NB4 (cell line): ENCODE data around the gene TMTC2.
A peak's percentile ranks its signal among the peaks of the same experiment; 100 is the strongest.

Experiments used
- DNase-seq: peaks from one replicate; pipeline ENCODE4 v3.0.0; 2010; ENCODE audit warnings: low read depth
- H3K4me3 ChIP-seq: one replicate; pipeline ENCODE4 v1.5.1; 2011; ENCODE audit warnings: mild to moderate bottlenecking, low read depth, low read length, moderate library complexity
- MYC ChIP-seq: IDR thresholded peaks from 2 replicates; pipeline ENCODE4 v1.6.1; 2011; ENCODE audit warnings: low read depth, low read length
- POLR2A ChIP-seq: IDR thresholded peaks from 2 replicates; pipeline ENCODE4 v1.6.1; 2011; ENCODE audit warnings: mild to moderate bottlenecking; ENCODE audit not compliant: insufficient read length; ENCODE audit errors: extremely low read depth
- TF ChIP-seq, protein P1 (sequence below): IDR thresholded peaks from one replicate; pipeline ENCODE4 v1.5.1; 2012; ENCODE audit warnings: low read depth, low read length
- TF ChIP-seq, protein P2 (sequence below): IDR thresholded peaks from 2 replicates; pipeline ENCODE4 v1.6.1; 2011; ENCODE audit warnings: low read depth, low read length

Gene TMTC2

DNA sequence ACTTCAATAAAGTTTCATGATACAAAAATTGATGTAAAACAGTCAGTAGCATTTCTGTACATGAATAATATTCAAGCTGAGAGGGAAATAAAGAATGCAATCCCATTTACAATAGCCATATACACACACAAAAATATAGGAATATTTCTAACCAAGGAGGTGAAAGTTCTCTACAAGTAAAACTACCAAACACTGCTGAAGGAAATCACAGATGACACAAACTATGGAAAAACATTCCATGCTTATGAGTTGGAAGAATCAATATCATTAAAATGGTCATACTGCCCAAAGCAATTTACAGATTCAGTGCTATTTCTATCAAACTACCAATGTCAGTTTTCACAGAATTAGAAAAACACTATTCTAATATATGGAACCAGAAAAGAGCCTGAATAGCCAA is 272.3 kb downstream of the TMTC2 start:
- TF ChIP-seq MYC = no peak
- TF ChIP-seq POLR2A = no peak
- TF ChIP-seq, protein P1, sequence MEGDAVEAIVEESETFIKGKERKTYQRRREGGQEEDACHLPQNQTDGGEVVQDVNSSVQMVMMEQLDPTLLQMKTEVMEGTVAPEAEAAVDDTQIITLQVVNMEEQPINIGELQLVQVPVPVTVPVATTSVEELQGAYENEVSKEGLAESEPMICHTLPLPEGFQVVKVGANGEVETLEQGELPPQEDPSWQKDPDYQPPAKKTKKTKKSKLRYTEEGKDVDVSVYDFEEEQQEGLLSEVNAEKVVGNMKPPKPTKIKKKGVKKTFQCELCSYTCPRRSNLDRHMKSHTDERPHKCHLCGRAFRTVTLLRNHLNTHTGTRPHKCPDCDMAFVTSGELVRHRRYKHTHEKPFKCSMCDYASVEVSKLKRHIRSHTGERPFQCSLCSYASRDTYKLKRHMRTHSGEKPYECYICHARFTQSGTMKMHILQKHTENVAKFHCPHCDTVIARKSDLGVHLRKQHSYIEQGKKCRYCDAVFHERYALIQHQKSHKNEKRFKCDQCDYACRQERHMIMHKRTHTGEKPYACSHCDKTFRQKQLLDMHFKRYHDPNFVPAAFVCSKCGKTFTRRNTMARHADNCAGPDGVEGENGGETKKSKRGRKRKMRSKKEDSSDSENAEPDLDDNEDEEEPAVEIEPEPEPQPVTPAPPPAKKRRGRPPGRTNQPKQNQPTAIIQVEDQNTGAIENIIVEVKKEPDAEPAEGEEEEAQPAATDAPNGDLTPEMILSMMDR = no peak
- TF ChIP-seq, protein P2, sequence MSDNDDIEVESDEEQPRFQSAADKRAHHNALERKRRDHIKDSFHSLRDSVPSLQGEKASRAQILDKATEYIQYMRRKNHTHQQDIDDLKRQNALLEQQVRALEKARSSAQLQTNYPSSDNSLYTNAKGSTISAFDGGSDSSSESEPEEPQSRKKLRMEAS = no peak
- no peak overlapping the region for H3K4me3 ChIP-seq
- no peak for DNase-seq

DNA sequence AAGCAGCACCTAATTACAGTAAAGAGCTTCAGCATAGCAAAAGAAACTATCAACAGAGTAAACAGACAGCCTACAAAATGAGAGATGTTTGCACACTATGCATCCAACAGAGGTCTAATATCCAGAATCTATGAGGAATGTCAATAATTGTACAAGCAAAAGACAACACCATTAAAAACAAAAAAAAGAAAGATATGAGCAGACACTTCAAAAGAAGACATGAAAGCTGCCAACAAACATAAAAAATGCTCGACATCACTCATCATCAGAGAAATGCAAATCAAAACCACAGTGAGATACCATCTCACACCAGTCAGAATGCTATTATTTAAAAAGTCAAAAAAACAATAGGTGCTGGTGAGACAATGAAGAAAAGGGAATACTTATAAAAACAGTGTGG is 273.1 kb downstream of the TMTC2 start:
- TF ChIP-seq POLR2A (no peak), MYC (no peak)
- TF ChIP-seq, protein P1 = no peak
- TF ChIP-seq, protein P2 = no peak
- no peak overlapping the region for H3K4me3 ChIP-seq
- DNase-seq = no peak

DNA sequence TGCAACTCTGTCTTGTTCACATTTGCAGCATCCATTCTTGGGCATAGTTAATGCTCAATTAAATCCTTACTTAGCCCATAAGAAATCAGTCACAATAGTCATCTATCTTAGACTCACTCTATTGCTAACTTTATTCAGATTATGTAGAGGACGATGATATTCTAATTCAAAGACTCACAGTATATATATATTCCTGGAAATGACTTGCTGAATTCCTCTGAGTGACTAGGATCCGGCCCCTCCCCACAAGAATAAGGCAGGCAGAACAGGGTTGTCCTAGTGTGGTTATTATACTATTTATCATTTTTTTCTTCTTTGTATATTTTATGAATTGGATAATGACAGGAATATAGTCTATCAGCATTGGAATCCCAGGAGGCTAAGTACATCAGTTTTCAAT is 275.1 kb downstream of the TMTC2 start:
- no peak overlapping the region for H3K4me3 ChIP-seq
- TF ChIP-seq POLR2A = no peak
- TF ChIP-seq, protein P2 = no peak
- TF ChIP-seq, protein P1 = no peak
- TF ChIP-seq MYC = no peak
- no peak for DNase-seq

DNA sequence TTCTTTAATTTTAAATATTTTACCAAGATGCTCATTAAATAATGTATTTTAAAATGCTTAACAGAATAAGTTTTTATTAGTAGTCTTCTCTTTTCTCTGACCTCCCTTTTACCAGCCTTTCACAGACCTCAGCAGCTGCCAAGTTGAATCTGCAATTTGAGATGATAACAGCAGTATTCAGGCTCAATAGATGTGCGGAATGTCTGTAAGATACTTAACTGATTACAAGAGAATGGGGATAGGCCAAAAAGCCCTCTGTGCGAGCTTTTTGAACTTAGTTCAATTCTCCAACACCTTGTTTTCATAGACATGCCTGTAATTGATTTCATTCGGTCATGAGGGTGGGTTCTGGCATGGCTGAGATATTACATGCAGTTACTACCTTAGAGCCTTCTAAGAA is 277.2 kb downstream of the TMTC2 start:
- no peak for TF ChIP-seq POLR2A
- no peak for TF ChIP-seq MYC
- TF ChIP-seq, protein P2 = no peak
- TF ChIP-seq, protein P1 = no peak
- no peak overlapping the region for H3K4me3 ChIP-seq

DNA sequence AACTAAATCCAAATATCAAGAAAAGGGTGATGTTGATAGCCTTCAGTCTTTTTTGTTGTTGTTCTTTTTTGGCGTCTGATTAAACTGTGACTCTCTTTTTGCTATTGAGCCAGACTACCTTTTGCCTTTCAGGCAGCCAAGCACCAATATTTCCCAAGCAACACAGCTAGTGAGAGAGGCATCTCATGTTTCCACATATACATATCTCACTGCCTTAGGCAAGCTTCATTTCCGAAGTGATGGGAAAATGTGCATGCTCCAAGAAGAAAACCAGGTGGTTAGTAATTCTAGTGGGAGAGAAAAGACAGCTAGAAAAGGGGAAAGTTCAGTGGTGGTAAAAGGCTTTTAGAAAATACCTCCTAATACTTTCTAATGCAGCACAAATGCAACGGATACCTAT is 277.7 kb downstream of the TMTC2 start:
- no peak overlapping the region for H3K4me3 ChIP-seq
- peak; percentile 49 for DNase-seq
- no peak for TF ChIP-seq POLR2A
- TF ChIP-seq MYC = no peak
- TF ChIP-seq, protein P1 = no peak
- TF ChIP-seq, protein P2 = no peak

More for the DNA sequence above, 277.2 kb downstream of the TMTC2 start:
- DNase-seq = peak; percentile 29
